ENCODE measurements around the gene DPY19L3.
A peak's percentile ranks its signal among the peaks of the same experiment; 100 is the strongest.
"Not testable (repeated sequence)": the region's sequence is repeated elsewhere in the genome, so short reads cannot be mapped to it uniquely, and the experiment has no call there.

Gene DPY19L3

DNA sequence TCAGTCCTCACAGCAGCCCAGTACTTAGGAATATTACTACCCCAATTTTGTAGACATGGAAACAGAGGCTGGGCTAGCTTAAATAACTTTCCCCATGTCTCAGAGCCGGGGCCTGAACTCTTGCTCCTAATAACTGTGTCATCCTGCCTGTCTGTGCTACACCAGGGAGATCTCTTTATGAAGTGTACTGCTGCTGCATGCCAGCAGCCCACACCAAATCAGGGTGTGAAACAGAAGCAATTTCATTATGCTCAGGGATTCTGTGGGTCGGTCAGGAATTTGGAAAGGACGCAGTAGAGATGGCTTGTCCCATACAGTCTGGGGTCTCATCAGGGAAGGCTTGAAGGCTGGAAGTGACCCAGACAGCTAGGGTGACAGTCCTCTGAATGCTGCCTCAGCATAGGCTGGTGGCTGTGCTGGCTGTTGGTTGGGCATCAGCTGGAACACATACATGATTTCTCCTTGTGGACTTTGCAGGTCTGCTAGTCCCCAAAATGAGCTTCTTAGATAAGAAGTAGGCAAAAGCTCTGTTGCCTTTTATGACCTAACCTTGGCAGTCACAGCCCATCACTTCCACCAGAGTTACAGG lies 37.5 kb upstream of the DPY19L3 start:
- H3K27ac ChIP-seq (ENCODE audit: low read length) = no peak overlapping the region
- peaks cover 13% of the 10 kb centered on the region for H3K4me1 ChIP-seq (ENCODE audit: control insufficient read depth, insufficient read depth, low read length)
- H3K27me3 ChIP-seq (ENCODE audit: control insufficient read depth in 1 of 2, insufficient read depth in 2 of 2, low read length in 2 of 2) = no peaks in the 10 kb centered on the region
- H3K4me3 ChIP-seq (ENCODE audit: low read length in 2 of 2) = no peak overlapping the region
- H3K9ac ChIP-seq (ENCODE audit: low read length in 2 of 2) = no peak overlapping the region
- no peaks in the 10 kb centered on the region for H3K9me3 ChIP-seq (ENCODE audit: control insufficient read depth in 2 of 2, low read length in 2 of 2)
- peaks cover 13 to 14% of the 10 kb centered on the region in 2 donors for H3K36me3 ChIP-seq (ENCODE audit: control insufficient read depth in 2 of 2, insufficient read depth in 2 of 2, low read length in 2 of 2)

- H3K9ac ChIP-seq (ENCODE audit: low read length in 2 of 2) = no peak overlapping the region
- no peaks in the 10 kb centered on the region for H3K9me3 ChIP-seq (ENCODE audit: control insufficient read depth in 2 of 2, low read length in 2 of 2)
- H3K36me3 ChIP-seq (ENCODE audit: control insufficient read depth in 2 of 2, insufficient read depth in 2 of 2, low read length in 2 of 2) = peaks cover 9 to 14% of the 10 kb centered on the region in 2 donors
- H3K4me3 ChIP-seq (ENCODE audit: low read length in 2 of 2) = no peak overlapping the region
- no peak overlapping the region for H3K27ac ChIP-seq (ENCODE audit: low read length)
- H3K4me1 ChIP-seq (ENCODE audit: control insufficient read depth, insufficient read depth, low read length) = peaks cover 13% of the 10 kb centered on the region
- no peaks in the 10 kb centered on the region for H3K27me3 ChIP-seq (ENCODE audit: control insufficient read depth in 1 of 2, insufficient read depth in 2 of 2, low read length in 2 of 2)
Observed at GRCh38 chr19:32368787-32369186, 36.8 kb upstream of the DPY19L3 start.

DNA sequence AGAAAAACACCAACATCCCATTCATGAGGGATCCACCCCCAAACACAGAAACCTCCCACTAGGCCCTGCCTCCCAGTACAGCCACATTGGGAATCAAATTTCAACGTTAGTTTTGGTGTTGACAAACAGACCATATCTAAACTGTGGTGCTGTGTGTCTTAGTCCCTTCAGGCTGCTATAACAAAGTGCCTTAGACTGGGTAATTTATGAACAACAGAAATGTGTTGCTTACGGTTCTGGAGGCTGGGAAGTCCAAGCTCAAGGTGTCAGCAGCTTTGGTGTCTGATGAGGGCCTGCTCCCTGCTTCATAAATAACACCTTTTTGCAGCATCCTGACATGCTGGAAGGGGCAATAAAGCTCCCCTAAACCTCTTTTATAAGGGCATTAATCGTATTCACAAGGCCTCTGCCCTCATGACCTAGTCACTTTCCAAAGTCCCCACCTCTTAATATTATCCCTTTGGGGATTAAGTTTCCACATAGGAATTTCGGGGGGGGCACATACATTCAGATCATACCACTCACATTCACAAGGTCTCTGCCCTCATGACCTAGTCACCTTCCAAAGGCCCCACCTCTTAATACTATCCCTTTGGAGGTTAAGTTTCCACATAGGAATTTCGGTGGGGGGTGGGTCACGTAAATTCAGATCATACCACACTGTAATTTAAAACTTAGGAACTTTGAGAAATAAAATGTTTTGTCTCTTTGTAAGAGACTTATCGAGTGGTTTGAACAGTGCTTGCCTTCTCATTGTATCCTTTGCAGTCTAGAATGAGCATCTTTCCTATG lies 32.6 kb upstream of the DPY19L3 start:
- H3K9me3 ChIP-seq (ENCODE audit: control insufficient read depth in 2 of 2, low read length in 2 of 2) = no peaks in the 10 kb centered on the region
- no peaks in the 10 kb centered on the region for H3K27me3 ChIP-seq (ENCODE audit: control insufficient read depth in 1 of 2, insufficient read depth in 2 of 2, low read length in 2 of 2)
- H3K27ac ChIP-seq (ENCODE audit: low read length) = peak overlapping the region; percentile 13
- H3K36me3 ChIP-seq (ENCODE audit: control insufficient read depth in 2 of 2, insufficient read depth in 2 of 2, low read length in 2 of 2) = peaks cover 7 to 11% of the 10 kb centered on the region in 2 donors
- H3K4me1 ChIP-seq (ENCODE audit: control insufficient read depth, insufficient read depth, low read length) = peaks cover 13% of the 10 kb centered on the region
- no peak overlapping the region for H3K9ac ChIP-seq (ENCODE audit: low read length in 2 of 2)
- H3K4me3 ChIP-seq (ENCODE audit: low read length in 2 of 2) = no peak overlapping the region

GRCh38 chr19:32373585-32374295 lies 31.8 kb upstream of the DPY19L3 start:
- H3K4me3 ChIP-seq (ENCODE audit: low read length in 2 of 2) = no peak overlapping the region
- no peak overlapping the region for H3K9ac ChIP-seq (ENCODE audit: low read length in 2 of 2)

DNA sequence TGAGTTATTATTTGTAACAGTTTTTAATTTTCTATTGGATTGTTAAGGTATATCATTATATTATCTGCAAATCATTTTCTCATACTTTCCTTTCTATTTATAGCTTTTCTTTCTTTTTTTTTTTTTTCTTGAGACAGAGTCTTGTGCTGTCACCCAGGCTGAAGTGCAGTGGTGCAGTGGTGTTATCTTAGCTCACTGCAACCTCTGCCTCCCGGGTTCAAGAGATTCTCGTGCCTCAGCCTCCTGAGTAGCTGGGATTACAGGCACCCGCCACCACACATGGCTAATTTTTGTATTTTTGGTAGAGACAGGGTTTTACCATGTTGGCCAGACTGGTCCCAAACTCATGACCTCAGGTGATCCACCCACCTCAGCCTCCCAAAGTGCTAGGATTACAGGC lies 31.2 kb upstream of the DPY19L3 start:
- Histone ChIP-seq H3K27ac (ENCODE audit: low read length) (peak overlapping the region; percentile 13), H3K36me3 (ENCODE audit: control insufficient read depth in 2 of 2, insufficient read depth in 2 of 2, low read length in 2 of 2) (peaks cover 8 to 10% of the 10 kb centered on the region in 2 donors)
- not testable (repeated sequence) for H3K9ac ChIP-seq (ENCODE audit: low read length in 2 of 2)

More at GRCh38 chr19:32373585-32374295, 31.8 kb upstream of the DPY19L3 start:
- Histone ChIP-seq H3K4me1 (ENCODE audit: control insufficient read depth, insufficient read depth, low read length) (peaks cover 12% of the 10 kb centered on the region), H3K36me3 (ENCODE audit: control insufficient read depth in 2 of 2, insufficient read depth in 2 of 2, low read length in 2 of 2) (peaks cover 9 to 11% of the 10 kb centered on the region in 2 donors), H3K27me3 (ENCODE audit: control insufficient read depth in 1 of 2, insufficient read depth in 2 of 2, low read length in 2 of 2) (no peaks in the 10 kb centered on the region), H3K9me3 (ENCODE audit: control insufficient read depth in 2 of 2, low read length in 2 of 2) (no peaks in the 10 kb centered on the region), H3K27ac (ENCODE audit: low read length) (peak overlapping the region; percentile 13)

GRCh38 chr19:32377088-32377487 lies 28.5 kb upstream of the DPY19L3 start:
- H3K36me3 ChIP-seq (ENCODE audit: control insufficient read depth in 2 of 2, insufficient read depth in 2 of 2, low read length in 2 of 2) = peaks cover 15 to 16% of the 10 kb centered on the region in 2 donors

More for the DNA sequence above, 31.2 kb upstream of the DPY19L3 start:
- H3K9me3 ChIP-seq (ENCODE audit: control insufficient read depth in 2 of 2, low read length in 2 of 2); H3K4me3 ChIP-seq (ENCODE audit: low read length in 2 of 2); H3K27me3 ChIP-seq (ENCODE audit: control insufficient read depth in 1 of 2, insufficient read depth in 2 of 2, low read length in 2 of 2): not testable (repeated sequence)
- peaks cover 12% of the 10 kb centered on the region for H3K4me1 ChIP-seq (ENCODE audit: control insufficient read depth, insufficient read depth, low read length)

DNA sequence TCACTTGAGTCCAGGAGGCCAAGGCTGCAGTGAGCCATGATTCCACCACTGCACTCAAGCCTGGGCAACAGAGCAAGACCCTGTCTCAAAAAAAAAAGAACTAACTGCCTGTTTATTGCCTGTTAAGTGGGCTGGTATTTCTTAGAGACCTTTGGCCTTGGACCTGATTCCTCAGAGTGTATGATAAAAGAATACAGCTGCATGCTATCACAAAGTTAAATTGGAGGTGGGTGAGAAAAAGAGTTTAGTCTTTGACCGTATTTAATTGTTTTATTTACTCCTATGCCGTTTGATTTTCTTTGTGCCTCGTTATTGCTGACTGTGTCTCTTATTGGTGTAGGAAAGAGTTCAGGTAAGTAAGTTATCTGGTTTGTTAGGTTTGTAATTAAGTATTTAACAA lies 25.3 kb upstream of the DPY19L3 start:
- Histone ChIP-seq H3K27me3 (ENCODE audit: control insufficient read depth in 1 of 2, insufficient read depth in 2 of 2, low read length in 2 of 2) (no peaks in the 10 kb centered on the region), H3K4me3 (ENCODE audit: low read length in 2 of 2) (no peak overlapping the region), H3K9me3 (ENCODE audit: control insufficient read depth in 2 of 2, low read length in 2 of 2) (no peaks in the 10 kb centered on the region), H3K36me3 (ENCODE audit: control insufficient read depth in 2 of 2, insufficient read depth in 2 of 2, low read length in 2 of 2) (peaks cover 20 to 25% of the 10 kb centered on the region in 2 donors), H3K4me1 (ENCODE audit: control insufficient read depth, insufficient read depth, low read length) (no peaks in the 10 kb centered on the region), H3K9ac (ENCODE audit: low read length in 2 of 2) (no peak overlapping the region), H3K27ac (ENCODE audit: low read length) (no peak overlapping the region)

More at GRCh38 chr19:32377088-32377487, 28.5 kb upstream of the DPY19L3 start:
- not testable (repeated sequence) for H3K4me3 ChIP-seq (ENCODE audit: low read length in 2 of 2); H3K27me3 ChIP-seq (ENCODE audit: control insufficient read depth in 1 of 2, insufficient read depth in 2 of 2, low read length in 2 of 2); H3K9me3 ChIP-seq (ENCODE audit: control insufficient read depth in 2 of 2, low read length in 2 of 2); H3K9ac ChIP-seq (ENCODE audit: low read length in 2 of 2); H3K27ac ChIP-seq (ENCODE audit: low read length)
- H3K4me1 ChIP-seq (ENCODE audit: control insufficient read depth, insufficient read depth, low read length) = peaks cover 12% of the 10 kb centered on the region

- Histone ChIP-seq H3K36me3 (ENCODE audit: control insufficient read depth in 2 of 2, insufficient read depth in 2 of 2, low read length in 2 of 2) (peaks cover 8 to 10% of the 10 kb centered on the region in 2 donors), H3K27me3 (ENCODE audit: control insufficient read depth in 1 of 2, insufficient read depth in 2 of 2, low read length in 2 of 2) (no peaks in the 10 kb centered on the region), H3K9me3 (ENCODE audit: control insufficient read depth in 2 of 2, low read length in 2 of 2) (no peaks in the 10 kb centered on the region), H3K4me3 (ENCODE audit: low read length in 2 of 2) (no peak overlapping the region), H3K27ac (ENCODE audit: low read length) (no peak overlapping the region), H3K4me1 (ENCODE audit: control insufficient read depth, insufficient read depth, low read length) (no peaks in the 10 kb centered on the region), H3K9ac (ENCODE audit: low read length in 2 of 2) (no peak overlapping the region)
Observed at GRCh38 chr19:32387701-32388392, 17.7 kb upstream of the DPY19L3 start.

DNA sequence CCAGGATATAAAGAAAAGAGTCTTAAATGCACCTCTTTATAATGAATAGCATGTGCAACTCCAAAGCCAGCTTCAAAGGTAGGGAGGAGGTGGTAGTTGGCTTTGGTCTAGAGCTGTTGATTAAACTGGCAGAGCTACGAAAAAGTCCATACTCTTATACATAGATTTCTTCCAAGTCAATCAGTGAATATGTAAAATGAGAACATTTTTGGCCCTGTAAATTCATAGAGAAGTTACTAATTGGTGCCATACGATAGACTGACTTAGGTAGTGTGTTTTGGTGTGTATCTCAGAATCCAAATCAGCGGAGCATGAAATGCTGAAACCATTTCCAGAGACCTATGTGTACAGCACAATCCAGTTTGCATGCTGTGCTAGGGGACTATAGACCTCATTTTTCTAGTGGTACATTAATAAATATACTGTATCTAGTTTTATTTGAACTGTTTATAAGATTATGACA lies 17.1 kb upstream of the DPY19L3 start:
- Histone ChIP-seq H3K9me3 (ENCODE audit: control insufficient read depth in 2 of 2, low read length in 2 of 2) (no peaks in the 10 kb centered on the region), H3K9ac (ENCODE audit: low read length in 2 of 2) (no peak overlapping the region), H3K27ac (ENCODE audit: low read length) (no peak overlapping the region), H3K4me3 (ENCODE audit: low read length in 2 of 2) (no peak overlapping the region), H3K4me1 (ENCODE audit: control insufficient read depth, insufficient read depth, low read length) (no peaks in the 10 kb centered on the region), H3K27me3 (ENCODE audit: control insufficient read depth in 1 of 2, insufficient read depth in 2 of 2, low read length in 2 of 2) (no peaks in the 10 kb centered on the region), H3K36me3 (ENCODE audit: control insufficient read depth in 2 of 2, insufficient read depth in 2 of 2, low read length in 2 of 2) (peaks cover 3 to 6% of the 10 kb centered on the region in 2 donors)

GRCh38 chr19:32392901-32393300 lies 12.7 kb upstream of the DPY19L3 start:
- Histone ChIP-seq H3K4me3 (ENCODE audit: low read length in 2 of 2) (no peak overlapping the region), H3K4me1 (ENCODE audit: control insufficient read depth, insufficient read depth, low read length) (no peaks in the 10 kb centered on the region), H3K27me3 (ENCODE audit: control insufficient read depth in 1 of 2, insufficient read depth in 2 of 2, low read length in 2 of 2) (no peaks in the 10 kb centered on the region), H3K9ac (ENCODE audit: low read length in 2 of 2) (no peak overlapping the region), H3K9me3 (ENCODE audit: control insufficient read depth in 2 of 2, low read length in 2 of 2) (no peaks in the 10 kb centered on the region), H3K36me3 (ENCODE audit: control insufficient read depth in 2 of 2, insufficient read depth in 2 of 2, low read length in 2 of 2) (peaks cover 0 to 2% of the 10 kb centered on the region in 2 donors), H3K27ac (ENCODE audit: low read length) (no peak overlapping the region)
